GM21390 (cell line): ENCODE data around the gene POLR1A.

Source experiments
- ATAC-seq: cut with Tn5 transposase; IDR thresholded peaks from one replicate; pipeline ENCODE4 v1.9.1; 2021; ENCODE audit not compliant: unreplicated experiment

Gene POLR1A

DNA sequence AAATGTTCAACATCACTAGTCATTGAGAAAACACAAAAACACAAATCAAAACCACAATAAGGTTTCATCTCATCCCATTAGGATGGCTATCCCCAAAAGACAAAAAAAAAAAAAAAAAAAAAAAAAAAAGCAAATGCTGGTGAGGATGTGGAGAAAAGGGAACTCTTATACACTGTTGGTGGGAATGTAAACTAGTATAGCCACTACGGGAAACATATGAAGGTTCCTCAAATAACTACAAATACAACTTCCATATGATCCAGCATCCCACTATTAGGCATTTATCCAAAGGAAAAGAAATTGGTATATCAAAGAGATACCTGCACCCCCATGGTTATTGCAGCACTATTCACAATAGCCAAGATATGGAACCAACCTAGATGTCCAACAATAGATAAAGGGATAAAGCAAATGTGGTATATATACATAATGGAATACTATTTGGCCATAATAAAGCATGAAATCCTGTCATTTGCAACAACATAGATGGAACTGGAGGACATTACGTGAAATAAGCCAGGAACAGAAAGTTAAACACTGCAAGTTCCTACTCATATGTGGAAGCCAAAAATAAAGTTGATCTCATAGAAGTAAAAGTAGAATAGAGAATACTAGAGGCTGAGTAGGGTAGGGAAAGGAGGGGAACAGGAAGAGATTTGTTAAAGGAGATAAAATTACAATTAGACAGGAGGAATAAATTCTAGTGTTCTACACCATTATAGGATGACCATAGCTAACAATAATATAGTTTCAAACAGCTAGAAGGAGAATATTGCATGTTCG, 8.4 kb downstream of the POLR1A start:
- no peak for ATAC-seq

DNA sequence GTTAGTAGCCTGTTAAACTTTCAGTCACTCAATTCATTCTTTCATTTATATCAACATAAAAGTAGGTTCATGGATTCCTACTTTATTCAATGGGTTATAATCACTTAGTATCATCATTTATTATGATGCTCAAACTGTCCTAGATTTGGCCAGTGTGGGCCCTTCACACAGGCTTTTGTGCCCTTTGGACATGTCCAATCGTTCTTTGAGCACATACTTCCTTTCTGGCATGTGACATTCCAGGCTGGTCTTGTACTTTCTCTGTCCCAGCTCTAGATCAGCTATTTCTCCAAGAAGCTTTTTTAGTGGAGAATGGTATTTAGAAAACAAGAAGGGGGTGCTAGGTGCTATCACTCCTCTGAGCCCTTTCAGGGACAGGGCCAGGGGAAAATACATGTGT, 11.5 kb downstream of the POLR1A start:
- ATAC-seq = no peak

DNA sequence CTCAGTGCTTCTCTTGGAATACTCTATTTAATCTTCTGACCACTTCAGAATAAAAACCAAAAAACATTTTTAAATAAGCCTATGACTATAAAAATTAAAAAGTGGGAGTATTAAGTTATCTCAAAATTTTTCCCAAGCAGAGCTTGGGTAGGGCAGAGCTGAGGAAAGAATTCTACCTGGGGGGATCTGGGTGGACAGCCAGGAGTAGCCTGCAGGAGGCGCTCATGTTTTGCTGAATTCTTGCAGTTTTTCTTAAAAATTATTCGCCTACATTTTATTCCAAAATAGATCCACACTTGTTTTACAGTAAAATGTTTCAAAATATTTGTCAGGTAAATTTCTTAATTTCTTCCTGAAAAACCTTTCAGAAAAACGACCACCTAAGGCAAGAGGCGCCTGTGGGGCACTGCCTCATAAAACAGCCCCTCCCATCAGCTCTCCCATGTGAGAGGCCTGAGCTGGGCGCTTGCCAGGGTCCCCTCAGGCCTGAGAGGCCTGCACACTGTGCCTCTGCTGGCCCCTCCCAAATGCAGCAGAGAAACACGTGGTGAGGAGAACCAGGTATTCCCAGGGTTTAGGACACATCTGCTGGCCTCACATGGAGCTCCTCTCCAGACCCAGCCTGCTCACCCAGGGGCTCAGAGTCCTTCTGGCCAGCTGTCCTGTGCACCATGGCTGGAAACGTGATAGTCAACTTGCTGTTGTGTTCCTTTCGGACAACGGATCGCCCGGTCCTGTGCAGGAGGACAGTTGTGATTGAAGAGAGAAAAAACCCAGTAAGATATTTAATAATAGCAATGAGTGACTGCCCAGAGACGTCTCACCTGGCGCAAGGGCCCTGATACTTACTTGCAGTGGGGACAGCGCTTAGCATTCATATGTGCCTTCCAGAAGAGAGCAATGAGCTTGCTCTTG, 17.5 kb downstream of the POLR1A start:
- no peak for ATAC-seq

DNA sequence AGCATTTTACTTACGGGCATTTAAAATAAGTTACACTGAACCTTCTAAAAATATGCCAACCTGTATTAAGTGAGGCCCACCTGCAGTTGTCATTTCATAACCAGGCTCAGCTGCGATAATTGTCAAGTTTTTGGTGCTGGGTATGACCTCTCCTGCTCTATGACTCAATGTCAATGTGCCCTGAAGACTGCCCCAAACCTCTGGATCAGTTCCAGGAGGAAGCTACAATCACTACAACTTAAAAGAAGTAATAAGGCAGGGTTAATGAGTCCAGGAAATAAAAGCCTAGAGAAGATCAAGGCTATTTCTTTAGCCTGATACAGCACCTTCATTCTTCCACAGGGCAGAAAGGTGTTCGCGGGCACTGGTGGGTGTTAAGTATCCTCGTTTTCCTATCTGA, 22.9 kb downstream of the POLR1A start:
- ATAC-seq = no peak

DNA sequence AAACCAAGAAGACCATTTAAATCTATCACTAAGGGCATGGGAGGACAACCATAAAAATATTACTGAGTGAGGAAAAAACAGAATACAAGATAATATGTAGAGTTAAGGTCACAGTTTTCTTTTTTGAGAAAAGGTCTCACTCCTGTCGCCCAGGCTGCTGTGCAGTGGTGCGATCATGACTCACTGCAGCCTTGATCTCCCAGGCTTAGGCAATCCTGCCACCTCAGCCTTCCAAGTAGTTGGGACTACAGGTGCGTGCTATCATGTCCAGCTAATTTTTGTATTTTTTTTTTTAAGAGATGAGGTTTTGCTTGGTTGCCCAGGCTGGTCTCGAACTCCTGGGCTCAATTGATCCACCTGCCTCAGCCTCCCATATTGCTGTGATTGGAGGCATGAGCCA, 24.0 kb downstream of the POLR1A start:
- ATAC-seq = no peak

DNA sequence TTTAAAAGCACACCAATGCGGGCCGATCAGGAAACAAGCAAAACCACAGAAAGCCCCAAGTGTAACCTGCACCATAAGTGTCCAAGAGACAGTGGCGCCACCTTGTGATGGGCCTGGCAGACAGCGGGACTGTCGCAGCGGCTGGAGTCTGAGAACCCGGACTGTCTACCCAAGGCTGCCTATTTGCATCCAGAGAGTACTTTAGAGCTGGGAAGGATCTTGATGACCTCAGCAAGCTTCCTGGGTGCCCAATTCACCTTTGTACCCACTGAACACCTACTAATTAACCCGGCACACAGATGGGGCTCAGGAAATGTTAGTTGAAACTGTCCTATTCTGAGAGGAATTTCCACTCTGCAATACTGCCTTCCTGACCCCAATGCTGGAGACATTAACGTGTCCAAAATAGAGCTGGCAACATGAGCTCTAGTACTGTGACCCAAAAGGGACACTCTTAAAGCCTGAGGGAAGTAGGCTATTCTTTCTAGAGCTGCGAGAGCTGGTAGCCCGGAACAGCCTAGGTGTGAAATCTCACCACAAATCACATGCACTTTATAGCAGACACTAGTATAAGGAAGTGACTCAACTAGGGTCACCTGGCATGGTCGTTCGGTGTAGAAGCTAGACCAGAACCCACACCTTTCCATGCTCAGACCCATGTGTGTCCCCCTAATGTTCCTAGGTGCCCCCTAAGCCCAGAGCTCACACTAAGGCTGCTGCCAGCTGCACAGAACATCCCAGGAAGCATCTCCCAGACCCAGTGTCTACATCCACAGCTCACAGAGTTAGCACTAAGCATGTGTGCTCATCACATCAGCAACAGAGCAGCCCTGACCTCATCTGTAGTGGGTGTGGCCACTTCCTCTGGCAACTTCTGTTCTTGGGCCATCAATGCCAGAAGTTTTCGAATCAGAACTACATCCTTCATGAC, 25.4 kb downstream of the POLR1A start:
- ATAC-seq = peak; percentile 78

DNA sequence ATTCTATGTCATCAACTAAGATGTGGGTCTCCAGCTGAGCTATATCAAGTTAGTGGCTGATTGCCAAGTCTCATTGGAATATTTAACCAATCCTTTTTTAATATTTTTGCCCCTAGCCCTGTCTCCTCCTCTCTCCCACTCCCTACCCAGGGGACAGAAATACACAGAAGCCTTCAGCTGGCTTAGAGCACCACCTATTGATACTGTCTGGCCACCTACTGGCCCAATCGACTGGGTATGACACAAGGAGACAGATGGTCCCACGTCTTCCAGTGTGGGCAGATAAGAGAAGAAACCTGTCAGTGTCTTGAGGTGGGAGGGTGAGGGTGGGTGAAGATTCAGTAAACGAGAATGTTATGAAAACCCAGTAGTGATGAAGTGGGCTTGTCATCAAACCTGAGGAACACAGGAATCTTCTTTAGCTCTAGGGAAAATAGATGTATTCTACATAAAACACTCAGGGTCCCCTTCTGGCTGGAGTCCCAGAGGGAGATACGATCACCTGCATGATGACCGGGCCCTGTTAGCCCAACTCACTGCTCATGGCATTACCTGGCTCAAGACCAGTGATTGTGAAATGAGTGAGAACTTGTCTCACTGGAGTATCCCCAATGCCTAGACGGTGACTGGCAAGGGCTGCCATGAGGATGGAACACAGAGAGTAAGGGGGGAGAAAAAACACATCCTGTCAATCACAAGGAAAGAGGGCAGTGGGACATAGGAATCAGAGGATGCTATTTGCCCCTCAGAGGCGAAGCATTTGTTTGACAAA, 26.7 kb downstream of the POLR1A start:
- ATAC-seq = no peak

DNA sequence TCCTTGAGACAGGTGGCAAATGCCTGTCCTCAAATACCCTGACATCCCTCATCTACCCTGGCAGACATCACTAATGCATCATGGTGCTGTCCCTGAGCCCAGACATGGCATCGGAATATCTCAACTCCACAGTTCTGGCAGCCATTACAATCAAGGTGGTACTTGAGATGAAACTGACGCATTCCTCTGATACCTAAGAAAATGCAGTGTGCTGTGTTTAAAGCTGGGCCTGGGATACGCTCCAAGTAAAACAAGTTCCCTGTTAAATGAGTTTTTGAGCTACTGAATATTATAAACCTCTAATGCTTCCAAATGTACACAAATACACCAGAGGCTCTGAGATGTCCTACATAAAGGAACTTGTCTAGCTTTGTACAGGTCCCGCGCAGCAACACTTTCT, 29.8 kb downstream of the POLR1A start:
- no peak for ATAC-seq

DNA sequence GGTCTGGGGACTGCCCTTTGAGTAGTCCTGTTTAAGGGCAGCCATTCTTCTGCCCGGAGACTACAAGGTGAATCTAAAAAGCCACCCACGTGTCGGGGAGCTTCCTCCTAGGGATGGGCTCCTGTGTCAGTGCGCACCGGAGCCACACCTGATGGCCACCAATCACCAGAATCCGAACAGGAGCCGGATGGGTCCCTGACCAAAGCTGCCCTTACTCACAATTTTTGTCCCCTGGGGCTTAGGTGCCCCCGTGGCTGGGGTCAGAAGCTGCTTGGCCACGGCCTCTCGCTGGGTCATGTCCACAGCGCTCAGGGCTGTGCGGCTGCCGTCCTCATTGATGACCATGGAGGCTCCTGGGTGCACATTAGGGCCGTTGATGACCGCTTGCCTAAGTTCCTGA, 30.9 kb downstream of the POLR1A start:
- no peak for ATAC-seq

DNA sequence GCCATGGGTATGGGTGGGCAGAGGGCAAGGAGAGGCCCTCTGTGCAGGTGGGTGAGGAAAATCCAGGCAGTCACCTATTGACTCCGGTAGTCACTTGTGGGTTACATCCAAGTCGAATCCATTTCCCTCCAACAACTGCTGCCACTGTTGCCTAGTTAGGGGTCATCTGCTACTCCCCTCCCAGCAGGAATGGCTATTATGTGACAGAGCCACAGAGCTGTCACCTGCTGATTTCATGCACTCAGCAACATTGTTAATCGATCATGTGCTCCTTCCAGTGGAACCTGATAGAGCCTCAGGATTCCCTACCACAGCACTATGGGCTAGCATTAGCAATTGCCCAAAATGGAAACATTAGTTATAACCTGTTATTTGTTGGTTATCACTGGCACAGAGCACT, 31.4 kb downstream of the POLR1A start:
- no peak for ATAC-seq

DNA sequence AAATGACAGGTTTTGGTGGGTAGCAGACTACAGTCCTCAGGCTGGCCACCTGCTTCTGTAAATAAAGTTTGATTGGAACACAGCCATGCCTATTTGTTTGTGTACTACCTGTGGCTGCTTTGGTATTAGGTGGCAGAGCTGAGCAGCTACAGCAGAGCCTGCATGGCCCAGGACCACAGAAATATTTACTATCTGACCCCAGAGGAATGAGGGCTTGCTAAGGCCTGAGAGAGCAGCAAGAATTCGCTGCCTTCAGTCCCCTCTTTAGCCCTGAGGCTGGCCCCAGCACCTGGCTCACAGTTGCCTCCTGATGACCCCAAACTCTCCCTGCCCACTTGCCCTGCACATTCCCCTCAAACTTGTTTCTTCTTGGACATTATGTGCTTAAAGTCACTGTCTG, 32.5 kb downstream of the POLR1A start:
- ATAC-seq = no peak

DNA sequence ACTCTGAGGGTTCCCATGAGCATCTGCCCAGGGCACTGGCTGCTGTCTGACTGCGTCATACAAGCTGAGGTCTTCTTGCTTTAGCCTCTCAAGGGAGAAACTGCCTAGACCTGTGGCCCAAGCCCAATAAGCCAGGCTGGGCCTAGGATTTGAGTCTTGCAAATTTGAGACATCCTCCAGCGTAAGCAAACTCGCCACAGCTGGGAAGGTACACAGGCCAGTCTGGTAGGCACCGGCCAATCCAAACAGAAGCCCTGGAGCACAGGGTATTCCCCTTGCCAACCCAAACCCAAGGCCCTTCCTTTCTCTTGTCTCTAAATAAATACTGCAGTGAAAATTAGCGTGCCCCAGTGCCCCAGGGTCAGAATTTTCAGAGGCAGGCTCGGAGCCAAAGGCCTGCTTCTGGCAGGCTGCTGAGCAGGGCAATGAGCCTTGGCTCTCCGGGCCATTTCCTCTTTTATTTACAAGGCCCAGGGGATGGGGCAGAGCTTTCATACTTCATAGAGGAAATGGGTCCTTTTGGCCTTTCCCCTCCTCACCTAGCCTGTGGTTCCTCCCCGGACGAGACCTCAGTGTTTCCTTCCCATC, 33.3 kb downstream of the POLR1A start:
- ATAC-seq = peak; percentile 50

DNA sequence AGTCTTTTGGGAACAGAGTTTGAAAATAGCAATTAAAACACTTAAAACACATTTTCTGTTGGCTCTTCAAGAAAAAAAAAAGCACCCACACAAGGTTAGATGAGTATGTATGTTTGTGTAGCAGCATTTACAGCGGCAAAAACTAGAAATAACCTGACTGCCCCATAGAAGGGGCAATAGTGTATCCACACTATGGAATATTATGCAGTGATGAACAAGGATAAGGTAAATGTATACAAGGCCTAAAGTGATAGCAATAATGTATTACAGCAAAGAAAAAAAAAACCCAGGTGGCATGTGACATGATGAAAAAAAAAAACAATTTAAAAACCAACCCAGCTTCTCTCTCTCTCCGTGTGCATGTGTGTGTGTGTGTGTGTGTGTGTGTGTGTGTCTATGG, 34.8 kb downstream of the POLR1A start:
- no peak for ATAC-seq

DNA sequence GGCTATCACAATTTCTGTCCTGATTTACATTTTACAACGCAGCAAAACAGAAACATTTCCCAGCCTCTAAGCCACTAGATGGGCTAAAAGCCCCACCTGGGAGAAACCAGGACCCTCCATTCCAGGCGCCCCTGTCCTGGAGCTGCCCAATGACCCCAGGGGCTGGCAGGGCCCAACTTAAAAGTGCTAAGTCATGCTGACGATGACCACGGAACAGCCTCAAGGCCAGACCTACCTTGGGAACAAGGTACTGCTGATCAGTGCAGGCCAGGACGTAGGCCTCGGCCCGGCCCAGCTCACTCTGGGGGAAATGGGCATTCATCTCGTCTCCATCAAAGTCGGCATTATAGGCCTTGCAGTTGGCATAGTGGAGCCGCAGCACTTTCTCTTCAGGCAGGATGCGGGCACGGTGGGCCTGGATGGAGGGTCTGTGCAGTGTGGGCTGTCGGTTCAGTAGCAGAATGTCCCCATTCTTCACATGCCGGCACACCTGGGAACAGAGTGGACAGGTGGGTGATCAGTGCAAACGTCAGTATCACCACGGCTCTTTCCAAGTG, 35.8 kb downstream of the POLR1A start:
- no peak for ATAC-seq

DNA sequence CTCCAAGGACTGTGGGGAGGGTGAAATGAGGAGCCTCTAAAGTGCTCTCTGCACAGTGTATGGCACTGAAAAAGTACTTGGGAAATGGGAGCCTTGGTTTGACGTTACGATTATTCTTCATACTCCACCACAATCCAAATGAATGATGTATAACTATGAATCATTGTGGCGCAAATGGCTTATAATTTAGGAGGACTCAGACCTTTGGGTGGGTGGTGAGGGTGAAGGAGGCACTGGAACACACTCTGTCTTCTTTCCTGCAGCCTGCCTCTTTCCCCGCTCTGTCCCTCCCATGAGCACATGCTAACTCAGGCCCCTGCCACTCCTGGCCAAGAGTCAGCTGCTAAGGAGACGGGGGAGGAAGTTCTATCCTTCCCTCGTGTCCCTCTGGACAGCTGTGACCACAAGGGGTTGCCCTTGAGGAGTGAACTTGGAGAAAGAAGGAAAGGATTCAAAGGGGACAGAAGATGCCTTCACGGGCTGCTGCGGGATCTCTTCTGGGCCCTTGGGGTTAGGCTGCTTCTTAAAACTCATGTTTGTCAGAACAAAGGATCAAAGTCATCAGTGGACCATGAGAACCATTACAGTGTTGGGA, 36.5 kb downstream of the POLR1A start:
- ATAC-seq = no peak

DNA sequence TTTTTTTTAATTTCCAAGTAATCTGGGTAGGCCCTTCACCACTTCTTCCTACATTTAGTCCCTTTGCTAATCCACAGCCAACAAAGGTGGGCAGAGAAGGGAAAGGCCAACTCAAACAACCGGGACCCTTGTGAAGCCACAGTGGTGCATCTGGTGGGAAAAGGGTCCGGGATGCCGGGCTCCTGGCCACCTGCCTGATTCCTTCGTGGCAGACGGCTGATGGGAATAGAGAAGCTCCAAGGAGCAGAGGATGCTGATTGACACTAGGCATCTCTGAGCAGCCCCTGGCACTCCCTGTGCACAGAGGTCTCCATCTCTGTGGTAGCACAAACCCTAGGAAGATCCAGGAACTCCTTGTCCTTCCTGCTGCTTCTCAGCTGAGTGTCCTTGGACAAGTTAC, 37.0 kb downstream of the POLR1A start:
- no peak for ATAC-seq

DNA sequence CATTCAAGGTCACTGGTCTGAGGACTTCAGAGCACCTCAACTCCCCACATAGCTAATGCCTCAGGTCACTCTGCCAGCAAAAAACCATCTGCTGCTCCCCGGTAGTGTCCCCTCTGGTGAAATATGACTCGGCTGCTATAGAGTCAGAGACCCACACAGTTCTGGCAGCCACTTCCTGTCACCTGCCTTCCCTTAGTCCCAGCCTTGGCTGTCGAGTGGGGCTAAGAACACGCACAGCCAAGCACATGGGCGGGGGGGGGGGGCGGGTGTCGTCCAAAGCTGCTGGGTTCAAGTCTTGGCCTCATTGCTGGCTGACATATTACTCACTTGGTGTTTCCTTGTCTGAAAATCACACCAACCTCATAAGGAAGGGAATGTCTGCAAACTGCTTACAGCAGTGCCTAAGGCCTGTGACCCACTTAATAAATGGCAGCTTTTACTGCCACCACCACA, 37.5 kb downstream of the POLR1A start:
- ATAC-seq = no peak

DNA sequence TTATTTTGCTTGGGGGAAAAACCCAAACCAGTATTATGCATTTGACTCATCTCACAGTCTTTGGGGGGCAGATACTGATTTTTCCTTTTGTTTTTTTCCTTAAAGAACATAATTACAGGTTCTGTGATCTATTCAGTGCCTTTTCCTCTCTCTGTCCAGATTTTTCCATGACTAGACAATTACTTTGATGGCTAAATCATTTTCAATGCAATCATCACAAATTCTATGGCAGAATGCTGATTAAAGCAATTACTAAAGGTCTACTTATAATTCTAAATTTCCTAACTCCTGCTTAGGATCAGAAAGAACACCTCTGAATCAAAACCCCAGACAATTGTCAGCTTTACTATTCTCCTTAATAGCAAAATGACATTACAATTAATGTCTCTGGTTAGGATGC, 38.8 kb downstream of the POLR1A start:
- ATAC-seq = no peak

DNA sequence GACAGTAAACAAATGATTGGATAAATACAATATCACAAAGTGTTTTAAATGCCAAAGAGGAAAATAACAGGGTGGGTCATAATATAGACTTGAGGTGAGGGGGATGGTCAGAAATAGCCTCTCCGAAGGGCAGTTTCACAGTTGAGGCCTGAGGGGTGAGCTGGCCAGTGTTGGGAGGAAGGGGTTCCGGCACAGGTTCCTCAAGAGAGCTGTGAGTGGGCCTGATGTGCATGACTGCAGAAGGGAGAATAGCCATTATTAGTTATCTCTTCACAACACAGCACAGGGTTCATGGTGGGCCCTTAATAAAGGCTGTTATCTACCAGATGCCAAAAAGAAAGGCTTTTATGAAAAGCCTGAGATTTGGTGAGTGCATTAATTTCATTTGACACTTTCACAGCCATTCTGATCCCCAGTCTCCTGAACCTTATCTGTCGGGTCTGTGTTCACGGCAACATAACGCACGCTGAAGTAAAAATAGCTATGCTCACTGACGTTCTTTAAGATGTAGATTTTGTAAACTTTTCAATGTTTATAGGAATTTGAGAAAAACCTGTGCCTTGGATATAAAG, 39.6 kb downstream of the POLR1A start:
- ATAC-seq = no peak
